Spleen (tissue), 11 donors: Measurements from ENCODE around the gene STON1. TPM values are rescaled to one million over a fixed set of nuclear protein-coding genes. Genes with fewer than 3 reads are reported as not detected.
A peak's percentile ranks its signal among the peaks of the same experiment; 100 is the strongest.

Experiments
- DNase-seq: peaks from one replicate; pipeline ENCODE4 v3.0.0-alpha.2; 2020
- H3K27ac ChIP-seq, 8 donors: fragments of 200-600 bp; sonication (generic) in 7 of 8; 1 replicate in 4 of 8; 2 replicates in 4 of 8; pipeline versions ENCODE4 v1.5.0 to v1.8.0; 2016 to 2021; ENCODE audit warnings: inconsistent platforms in 4 of 8, mild to moderate bottlenecking in 4 of 8, moderate library complexity in 1 of 8
- H3K27me3 ChIP-seq, 7 donors: fragments of 200-600 bp; sonication (generic) in 6 of 7; replicated peaks in 1 of 7; 1 replicate in 4 of 7; 2 replicates in 3 of 7; pipeline versions ENCODE4 v1.5.0 to v1.8.0; 2016 to 2021; ENCODE audit warnings: inconsistent platforms in 3 of 7, mild to moderate bottlenecking in 1 of 7
- H3K36me3 ChIP-seq, 6 donors: fragments of 200-600 bp; sonication (generic) in 5 of 6; 1 replicate in 4 of 6; 2 replicates in 2 of 6; pipeline versions ENCODE4 v1.5.0 to v1.8.0; 2016 to 2021; ENCODE audit warnings: inconsistent platforms in 2 of 6
- H3K4me1 ChIP-seq, 6 donors: fragments of 200-600 bp; sonication (generic) in 5 of 6; 1 replicate in 3 of 6; 2 replicates in 3 of 6; pipeline versions ENCODE4 v1.5.0 to v1.8.0; 2016 to 2021; ENCODE audit warnings: inconsistent platforms in 3 of 6
- H3K4me3 ChIP-seq, 8 donors: fragments of 200-600 bp; sonication (generic) in 7 of 8; 1 replicate in 4 of 8; 2 replicates in 4 of 8; pipeline versions ENCODE4 v1.5.0 to v1.8.0; 2016 to 2021; ENCODE audit warnings: inconsistent platforms in 4 of 8, mild to moderate bottlenecking in 4 of 8, moderate library complexity in 2 of 8
- H3K9me3 ChIP-seq, 8 donors: fragments of 200-600 bp; sonication (generic) in 7 of 8; 1 replicate in 4 of 8; 2 replicates in 4 of 8; pipeline versions ENCODE4 v1.5.0 to v1.8.0; 2016 to 2021; ENCODE audit warnings: inconsistent platforms in 4 of 8
- POLR2A ChIP-seq, 3 donors: fragments of 450-650 bp; IDR thresholded peaks; one replicate each; pipeline ENCODE4 v1.5.1; 2017; ENCODE audit warnings: antibody characterized with exemption in 3 of 3, mild to moderate bottlenecking in 1 of 3
- POLR2AphosphoS5 ChIP-seq, 3 donors: sonication (generic); formaldehyde crosslinking; IDR thresholded peaks; one replicate each; pipeline ENCODE4 v1.5.1; 2017; ENCODE audit warnings: antibody characterized with exemption in 3 of 3
- WGBS, 5 donors: extraction: QIAGEN DNeasy Blood & Tissue Kit in 3 of 5; methylation state at CpG; one replicate each; pipeline versions ENCODE4 v1.1.5 to v1.1.7; 2013 to 2018; 5-methylcytosine and 5-hydroxymethylcytosine counted together
- intact Hi-C: fragments of 100-400 bp; cut with DNase I; formaldehyde crosslinking; loops from one replicate; pipeline ENCODE4 v1.15.0; 2023; ENCODE audit warnings: low total_unique reads
- polyA plus RNA-seq, 3 donors: library from polyadenylated mRNA; stranded (reverse); fragments of 200-250 nt; gene quantifications; one replicate each; pipeline ENCODE4 v1.2.1, GENCODE V29; 2013
- total RNA-seq, 7 donors: library from RNA; depleted of rRNA in 3 of 7; stranded (reverse); fragments of >200 nt in 3 of 7; fragmentation: NEBNext Ultra II Directional in 4 of 7; extraction: Animal tissue kit (Norgen Biotek cat#: 25700) in 4 of 7; gene quantifications; one replicate each; pipeline versions ENCODE4 v1.1.0 to v1.2.1, GENCODE V29; 2016 to 2021
- TF ChIP-seq, protein P1 (sequence below), 11 experiments: fragments of 200-600 bp in 7 of 11; fragments of 450-650 bp in 4 of 11; sonication (generic) in 4 of 11; IDR thresholded peaks in 8 of 11; conservative IDR thresholded peaks in 3 of 11; 1 replicate in 7 of 11; 2 replicates in 4 of 11; pipeline versions ENCODE4 v1.4.0 to v1.8.0; 2016 to 2021; ENCODE audit warnings: antibody characterized with exemption in 11 of 11, inconsistent platforms in 4 of 11, mild to moderate bottlenecking in 1 of 11
- donor health status: healthy with polysubstance abuse.
- donor health status: DM: no; HTN: no; CAD: no; lungs with moderate emphysema.
- donor health status: DM: no; HTN: no; CAD: no.
- donor health status: Bipolar disorder and iron deficiency.
- donor health status: healthy.
- donor health status: DM: no; HTN: no; CAD: no.
- donor health status: DM: yes; HTN: yes; CAD: no.

Gene STON1
- total and polyA plus RNA-seq, 10 donors = 2.1 to 31.0 (median 20.4) TPM

DNA sequence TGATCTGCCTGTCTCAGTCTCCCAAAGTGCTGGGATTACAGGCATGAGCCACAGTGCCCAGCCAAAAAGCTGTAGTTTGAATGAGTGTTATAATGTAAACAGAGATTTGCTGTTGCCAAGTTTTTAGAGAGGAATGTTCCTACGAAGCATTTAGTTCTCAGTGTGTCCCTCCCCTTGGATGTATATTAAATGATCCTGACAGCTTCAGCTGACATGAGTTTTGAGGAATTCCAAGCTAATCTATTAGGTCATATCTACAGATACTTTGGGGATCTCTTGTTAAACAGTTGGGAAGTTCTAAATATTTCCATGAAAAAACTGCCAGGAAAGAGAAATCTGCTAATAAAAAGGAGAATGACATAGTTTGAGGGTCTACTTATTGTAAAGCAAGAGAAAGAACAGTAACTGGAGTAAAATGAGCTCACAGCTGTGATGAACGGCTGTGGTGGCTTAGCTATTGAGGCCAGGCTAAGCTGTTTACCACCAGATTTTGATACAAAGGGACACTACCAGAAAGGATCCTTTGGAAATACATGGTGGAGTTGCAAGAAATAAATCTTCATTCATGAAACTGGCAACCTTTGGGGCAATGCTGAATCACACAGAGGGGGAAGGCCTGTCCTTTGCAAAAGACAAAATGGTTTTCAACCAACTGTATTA, 2.6 kb upstream of the STON1 start:
- H3K27me3 ChIP-seq = peaks cover 0 to 21% (median 0%) of the 10 kb centered on the region in 7 donors
- H3K27ac ChIP-seq = peak overlapping the region in 1 of 8 donors; percentile 21
- TF ChIP-seq, protein P1, sequence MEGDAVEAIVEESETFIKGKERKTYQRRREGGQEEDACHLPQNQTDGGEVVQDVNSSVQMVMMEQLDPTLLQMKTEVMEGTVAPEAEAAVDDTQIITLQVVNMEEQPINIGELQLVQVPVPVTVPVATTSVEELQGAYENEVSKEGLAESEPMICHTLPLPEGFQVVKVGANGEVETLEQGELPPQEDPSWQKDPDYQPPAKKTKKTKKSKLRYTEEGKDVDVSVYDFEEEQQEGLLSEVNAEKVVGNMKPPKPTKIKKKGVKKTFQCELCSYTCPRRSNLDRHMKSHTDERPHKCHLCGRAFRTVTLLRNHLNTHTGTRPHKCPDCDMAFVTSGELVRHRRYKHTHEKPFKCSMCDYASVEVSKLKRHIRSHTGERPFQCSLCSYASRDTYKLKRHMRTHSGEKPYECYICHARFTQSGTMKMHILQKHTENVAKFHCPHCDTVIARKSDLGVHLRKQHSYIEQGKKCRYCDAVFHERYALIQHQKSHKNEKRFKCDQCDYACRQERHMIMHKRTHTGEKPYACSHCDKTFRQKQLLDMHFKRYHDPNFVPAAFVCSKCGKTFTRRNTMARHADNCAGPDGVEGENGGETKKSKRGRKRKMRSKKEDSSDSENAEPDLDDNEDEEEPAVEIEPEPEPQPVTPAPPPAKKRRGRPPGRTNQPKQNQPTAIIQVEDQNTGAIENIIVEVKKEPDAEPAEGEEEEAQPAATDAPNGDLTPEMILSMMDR (IDR thresholded peaks at IDR 0.05 in 8 of 11, conservative IDR thresholded peaks at IDR 0.05 in 3 of 11) = no peak
- TF ChIP-seq POLR2AphosphoS5 (IDR thresholded peaks at IDR 0.05) (no peak), POLR2A (IDR thresholded peaks at IDR 0.05) (no peak)
- intact Hi-C loops = no loop called here
- H3K36me3 ChIP-seq = peaks cover 0 to 36% (median 3%) of the 10 kb centered on the region in 6 donors
- DNase-seq = no peak
- H3K4me1 ChIP-seq = peaks cover 0 to 39% (median 25%) of the 10 kb centered on the region in 6 donors
- 84 to 92% (median 85%) methylated on average over 2 of the region's 2 CpGs for WGBS, 5 donors
- H3K9me3 ChIP-seq = no peaks in the 10 kb centered on the region
- no peak overlapping the region for H3K4me3 ChIP-seq

DNA sequence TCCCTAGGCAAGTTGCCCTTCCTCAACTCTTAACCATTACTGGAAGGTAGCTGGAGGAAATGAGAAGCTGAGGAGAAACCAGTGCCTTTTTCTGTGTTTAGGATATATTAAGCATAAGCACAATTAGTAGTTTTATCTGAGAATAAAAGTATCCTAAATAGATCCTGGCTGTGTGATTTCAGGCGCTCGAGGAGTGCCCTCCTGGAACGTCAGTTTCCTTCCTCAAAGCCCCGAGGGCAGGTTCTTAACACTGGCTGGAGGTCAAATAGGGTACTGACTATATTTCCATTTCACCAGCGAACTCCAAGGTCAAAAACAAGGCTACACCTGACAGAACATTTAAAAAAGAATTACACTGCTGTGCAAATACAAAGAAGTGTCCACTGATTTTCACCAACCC, 1.5 kb upstream of the STON1 start:
- 42 to 84% (median 57%) methylated on average over 5 of the region's 5 CpGs for WGBS, 5 donors
- H3K27me3 ChIP-seq = peaks cover 0 to 21% (median 0%) of the 10 kb centered on the region in 7 donors
- no peak for DNase-seq
- peaks cover 0 to 39% (median 25%) of the 10 kb centered on the region in 6 donors for H3K4me1 ChIP-seq
- intact Hi-C loops = no loop called here
- no peaks in the 10 kb centered on the region for H3K9me3 ChIP-seq
- no peak for TF ChIP-seq POLR2AphosphoS5 (IDR thresholded peaks at IDR 0.05)
- TF ChIP-seq, protein P1 (IDR thresholded peaks at IDR 0.05 in 8 of 11, conservative IDR thresholded peaks at IDR 0.05 in 3 of 11) = no peak
- no peak for TF ChIP-seq POLR2A (IDR thresholded peaks at IDR 0.05)
- no peak overlapping the region for H3K4me3 ChIP-seq
- peak overlapping the region in 1 of 8 donors; percentile 21 for H3K27ac ChIP-seq
- H3K36me3 ChIP-seq = peaks cover 0 to 26% (median 0%) of the 10 kb centered on the region in 6 donors

- H3K4me3 ChIP-seq = peak overlapping the region in 4 of 8 donors; percentile 61 to 79 (median 68)
- H3K9me3 ChIP-seq = no peaks in the 10 kb centered on the region
- TF ChIP-seq POLR2AphosphoS5 (IDR thresholded peaks at IDR 0.05) = no peak
- no peak for TF ChIP-seq POLR2A (IDR thresholded peaks at IDR 0.05)
- TF ChIP-seq, protein P1 (IDR thresholded peaks at IDR 0.05 in 8 of 11, conservative IDR thresholded peaks at IDR 0.05 in 3 of 11) = no peak
- peaks cover 0 to 39% (median 25%) of the 10 kb centered on the region in 6 donors for H3K4me1 ChIP-seq
- DNase-seq = no peak
- H3K27me3 ChIP-seq = peaks cover 0 to 21% (median 0%) of the 10 kb centered on the region in 7 donors
- H3K36me3 ChIP-seq = peaks cover 0 to 18% (median 0%) of the 10 kb centered on the region in 6 donors
- peak overlapping the region in 4 of 8 donors; percentile 77 to 84 (median 80) for H3K27ac ChIP-seq
- intact Hi-C loops = no loop called here
- 56 to 62% (median 60%) methylated on average over 6 to 7 of the region's 7 CpGs for WGBS, 5 donors
Observed at GRCh38 chr2:48529194-48529593, 760 bp upstream of the STON1 start.

DNA sequence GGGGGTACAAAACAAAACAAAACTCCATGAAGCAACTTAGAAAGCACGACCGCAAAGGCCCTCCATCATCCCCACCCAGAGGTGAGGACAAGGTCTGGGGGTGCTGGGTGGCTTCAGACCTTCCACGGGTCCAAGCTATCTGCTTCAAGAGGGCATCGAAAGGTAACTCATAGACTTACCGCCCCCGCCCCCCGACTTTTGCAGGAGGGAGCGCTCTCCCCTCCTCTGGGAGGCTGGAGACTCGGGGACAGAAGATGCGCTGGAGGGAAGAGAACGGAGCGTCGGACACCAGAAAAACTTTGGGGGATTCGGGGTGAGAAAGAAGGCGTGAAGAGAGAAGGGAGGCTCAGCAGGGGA, 300 bp upstream of the STON1 start:
- Histone ChIP-seq H3K4me1 (peaks cover 0 to 39% (median 25%) of the 10 kb centered on the region in 6 donors), H3K36me3 (peaks cover 0 to 15% (median 0%) of the 10 kb centered on the region in 6 donors), H3K27ac (peak overlapping the region in 6 of 8 donors; percentile 57 to 84 (median 80)), H3K4me3 (peak overlapping the region; percentile 42 to 79 (median 58)), H3K27me3 (peaks cover 0 to 21% (median 0%) of the 10 kb centered on the region in 7 donors), H3K9me3 (no peaks in the 10 kb centered on the region)
- DNase-seq = no peak
- WGBS, 5 donors = 2 to 5% (median 4%) methylated on average over 14 to 15 of the region's 15 CpGs
- TF ChIP-seq POLR2AphosphoS5 (IDR thresholded peaks at IDR 0.05) = no peak
- no peak for TF ChIP-seq POLR2A (IDR thresholded peaks at IDR 0.05)
- TF ChIP-seq, protein P1 (IDR thresholded peaks at IDR 0.05 in 8 of 11, conservative IDR thresholded peaks at IDR 0.05 in 3 of 11) = no peak
- intact Hi-C loops = no loop called here
